DMS 273 (cell line): ENCODE data around the gene HDGF.

ENCODE experiments used
- DNase-seq: peaks from one replicate; lab custom pipeline; 2025; ENCODE audit not compliant: unreplicated experiment; lab: John Stamatoyannopoulos, UW

Gene HDGF

GRCh38 chr1:156746728-156747631 is 4.5 kb downstream of the HDGF start:
- peak; percentile 79 for DNase-seq

- DNase-seq = no peak
Measured at GRCh38 chr1:156746406-156746727, 5.1 kb downstream of the HDGF start.

GRCh38 chr1:156745881-156746280 is 5.6 kb downstream of the HDGF start:
- DNase-seq = no peak

- DNase-seq = no peak
Measured at GRCh38 chr1:156744786-156745419, 6.6 kb downstream of the HDGF start.

- no peak for DNase-seq
Measured at GRCh38 chr1:156744344-156744743, 7.1 kb downstream of the HDGF start.

- DNase-seq = no peak
Measured at GRCh38 chr1:156743367-156744302, 7.8 kb downstream of the HDGF start.

- DNase-seq = no peak
Measured at GRCh38 chr1:156742801-156743200, 8.7 kb downstream of the HDGF start.

- no peak for DNase-seq
Measured at GRCh38 chr1:156742017-156742416, 9.5 kb downstream of the HDGF start.

GRCh38 chr1:156741481-156741983 is 9.9 kb downstream of the HDGF start:
- no peak for DNase-seq

GRCh38 chr1:156740741-156741480 is 10.6 kb downstream of the HDGF start, which contains the start of gene MRPL24:
TSS of gene MRPL24 (minus strand) at chr1:156741088. CDS start at chr1:156738704, 2,384 bp downstream.
- DNase-seq = peak; percentile 100

GRCh38 chr1:156740237-156740740 is 11.2 kb downstream of the HDGF start:
- DNase-seq = peak; percentile 77

GRCh38 chr1:156738916-156739315 is 12.6 kb downstream of the HDGF start:
- no peak for DNase-seq

GRCh38 chr1:156738407-156738806 is 13.1 kb downstream of the HDGF start:
- no peak for DNase-seq

- no peak for DNase-seq
Measured at GRCh38 chr1:156733989-156734584, 17.4 kb downstream of the HDGF start.

GRCh38 chr1:156728599-156729462 is 22.6 kb downstream of the HDGF start, which contains the start of gene ISG20L2:
TSS of gene ISG20L2 (minus strand) at chr1:156728766. CDS start at chr1:156727652, 1,114 bp downstream.
- peak; percentile 99 for DNase-seq

GRCh38 chr1:156727926-156728598 is 23.4 kb downstream of the HDGF start, which contains the start of gene METTL25B:
TSS of gene METTL25B (plus strand) at chr1:156728469. CDS start at chr1:156729105, 636 bp downstream.
- DNase-seq = peak; percentile 97

GRCh38 chr1:156727492-156727891 is 24.0 kb downstream of the HDGF start:
- DNase-seq = no peak
